IPS-20b (cell line): ENCODE measurements around the gene PPP1R14C.

Experiments
- H3K27ac ChIP-seq: one replicate; pipeline ENCODE4 v1.5.1; 2013; ENCODE audit warnings: low read length
- H3K27me3 ChIP-seq: 2 replicates; pipeline ENCODE4 v1.6.1; 2013; ENCODE audit warnings: mild to moderate bottlenecking, low read length, inconsistent platforms; ENCODE audit not compliant: insufficient read depth
- H3K36me3 ChIP-seq: 2 replicates; pipeline ENCODE4 v1.6.1; 2013; ENCODE audit warnings: low read depth, mild to moderate bottlenecking, inconsistent platforms, low read length, moderate library complexity; ENCODE audit not compliant: insufficient read depth
- H3K4me1 ChIP-seq: 2 replicates; pipeline ENCODE4 v1.6.1; 2013; ENCODE audit warnings: mild to moderate bottlenecking, control low read depth, inconsistent platforms, low read length, moderate library complexity; ENCODE audit not compliant: insufficient read depth
- H3K4me3 ChIP-seq: 2 replicates; pipeline ENCODE4 v1.5.1; 2013; ENCODE audit warnings: mild to moderate bottlenecking, low read length, inconsistent platforms
- H3K9ac ChIP-seq: 2 replicates; pipeline ENCODE4 v1.6.1; 2013; ENCODE audit warnings: low read depth, mild to moderate bottlenecking, inconsistent platforms, low read length, moderate library complexity
- H3K9me3 ChIP-seq: 2 replicates; pipeline ENCODE4 v1.6.1; 2013; ENCODE audit warnings: mild to moderate bottlenecking, low read depth, low read length, inconsistent platforms; ENCODE audit not compliant: insufficient read depth

Gene PPP1R14C

GRCh38 chr6:150297327-150298029 is 154.6 kb downstream of the PPP1R14C start:
- H3K27ac ChIP-seq = no peak overlapping the region
- no peak overlapping the region for H3K4me3 ChIP-seq
- no peak overlapping the region for H3K9ac ChIP-seq
- H3K9me3 ChIP-seq = peaks cover 19% of the 10 kb centered on the region
- no peaks in the 10 kb centered on the region for H3K36me3 ChIP-seq
- H3K27me3 ChIP-seq = no peaks in the 10 kb centered on the region
- no peaks in the 10 kb centered on the region for H3K4me1 ChIP-seq

- H3K4me1 ChIP-seq = no peaks in the 10 kb centered on the region
- peaks cover 19% of the 10 kb centered on the region for H3K9me3 ChIP-seq
- H3K9ac ChIP-seq = no peak overlapping the region
- no peak overlapping the region for H3K4me3 ChIP-seq
- H3K36me3 ChIP-seq = no peaks in the 10 kb centered on the region
- H3K27ac ChIP-seq = no peak overlapping the region
- no peaks in the 10 kb centered on the region for H3K27me3 ChIP-seq
These were observed 155.2 kb downstream of the PPP1R14C start for GRCh38 chr6:150298030-150298380.

GRCh38 chr6:150298676-150299075 is 155.8 kb downstream of the PPP1R14C start:
- no peaks in the 10 kb centered on the region for H3K27me3 ChIP-seq
- no peaks in the 10 kb centered on the region for H3K4me1 ChIP-seq
- no peak overlapping the region for H3K27ac ChIP-seq
- H3K9ac ChIP-seq = no peak overlapping the region
- H3K4me3 ChIP-seq = no peak overlapping the region
- H3K36me3 ChIP-seq = no peaks in the 10 kb centered on the region
- peaks cover 19% of the 10 kb centered on the region for H3K9me3 ChIP-seq
